Endothelial cell of hepatic sinusoid (primary cell): Measurements from ENCODE around the gene OPALIN.

Experiments
- in situ Hi-C: cut with HindIII; loops from 2 replicates; pipeline ENCODE4 v1.10.0; 2017; ENCODE audit warnings: low sequenced_read_pairs

Gene OPALIN

GRCh38 chr10:96341219-96342182 is 17.3 kb downstream of the OPALIN start:
- in situ Hi-C loops: no loop called here

- in situ Hi-C loops: no loop called here
These were observed 18.6 kb downstream of the OPALIN start for GRCh38 chr10:96339956-96340904.

- in situ Hi-C loops: no loop called here
These were observed 19.4 kb downstream of the OPALIN start for GRCh38 chr10:96339383-96339782.

- in situ Hi-C loops: no loop called here
These were observed 20.4 kb downstream of the OPALIN start for GRCh38 chr10:96338279-96338925.

GRCh38 chr10:96337106-96337505 is 21.7 kb downstream of the OPALIN start:
- in situ Hi-C loops: no loop called here

GRCh38 chr10:96334616-96335526 is 23.9 kb downstream of the OPALIN start:
- in situ Hi-C loops: no loop called here

- in situ Hi-C loops: no loop called here
These were observed 25.7 kb downstream of the OPALIN start for GRCh38 chr10:96333101-96333500.

- in situ Hi-C loops: no loop called here
These were observed 31.3 kb downstream of the OPALIN start for GRCh38 chr10:96327462-96327861.

GRCh38 chr10:96325719-96326373 is 33.0 kb downstream of the OPALIN start:
- in situ Hi-C loops: no loop called here

GRCh38 chr10:96324447-96324846 is 34.4 kb downstream of the OPALIN start:
- in situ Hi-C loops: no loop called here

GRCh38 chr10:96322275-96322674 is 36.5 kb downstream of the OPALIN start:
- in situ Hi-C loops: no loop called here

GRCh38 chr10:96321822-96322221 is 37.0 kb downstream of the OPALIN start:
- in situ Hi-C loops: no loop called here

GRCh38 chr10:96319754-96320474 is 38.9 kb downstream of the OPALIN start:
- in situ Hi-C loops: no loop called here

GRCh38 chr10:96317067-96317833 is 41.6 kb downstream of the OPALIN start:
- in situ Hi-C loops: no loop called here

- in situ Hi-C loops: no loop called here
These were observed 45.5 kb downstream of the OPALIN start for GRCh38 chr10:96313344-96313743.

GRCh38 chr10:96311180-96311715 is 47.6 kb downstream of the OPALIN start:
- in situ Hi-C loops: no loop called here

- in situ Hi-C loops: no loop called here
These were observed 48.5 kb downstream of the OPALIN start for GRCh38 chr10:96310321-96310669.
